CD4-positive, CD25-positive, alpha-beta regulatory T cell (primary cell): ENCODE data around the gene EIF6. TPM values are rescaled to one million over a fixed set of nuclear protein-coding genes. Genes with fewer than 3 reads are reported as not detected.
A peak's percentile ranks its signal among the peaks of the same experiment; 100 is the strongest.

ENCODE experiments used
- ATAC-seq, 2 donors: fragments of 150-1000 bp; cut with Tn5 transposase; one replicate each; pipeline ENCODE4 v1.10.0; 2021; ENCODE audit warnings: low read depth in 2 of 2, moderate number of reproducible peaks in 2 of 2, moderate library complexity in 1 of 2
- DNase-seq, 3 donors: peaks; one replicate each; pipeline versions ENCODE4 v3.0.0 to v3.0.0-alpha.2; 2012 to 2022; ENCODE audit warnings: mixed read lengths in 1 of 3
- H3K27ac ChIP-seq: one replicate; pipeline ENCODE4 v1.7.0; 2013; ENCODE audit warnings: mild to moderate bottlenecking, low read length; ENCODE audit not compliant: insufficient read depth, poor library complexity, severe bottlenecking
- H3K27me3 ChIP-seq: one replicate; pipeline ENCODE4 v1.7.0; 2013; ENCODE audit warnings: low read length; ENCODE audit not compliant: control insufficient read depth, insufficient read depth
- H3K36me3 ChIP-seq: one replicate; pipeline ENCODE4 v1.7.0; 2013; ENCODE audit warnings: mild to moderate bottlenecking, low read length, moderate library complexity; ENCODE audit not compliant: control insufficient read depth, insufficient read depth
- H3K4me1 ChIP-seq: 2 replicates; pipeline ENCODE4 v1.7.0; 2013; ENCODE audit warnings: mild to moderate bottlenecking, low read length; ENCODE audit not compliant: insufficient read depth, control insufficient read depth, poor library complexity, severe bottlenecking
- H3K4me3 ChIP-seq: one replicate; pipeline ENCODE4 v1.7.0; 2013; ENCODE audit warnings: low read depth, mild to moderate bottlenecking, low read length, moderate library complexity
- H3K9me3 ChIP-seq, 2 experiments: 1 replicate in 1 of 2; 2 replicates in 1 of 2; pipeline ENCODE4 v1.7.0; 2013; ENCODE audit warnings: low read length in 2 of 2, mild to moderate bottlenecking in 1 of 2, moderate library complexity in 1 of 2; ENCODE audit not compliant: control insufficient read depth in 2 of 2
- H3K27ac Mint-ChIP-seq, 3 donors: one replicate each; pipeline ENCODE4 v1.8.0; 2020 to 2022; ENCODE audit warnings: mild to moderate bottlenecking in 3 of 3, mixed read lengths in 3 of 3, moderate library complexity in 2 of 3
- H3K27me3 Mint-ChIP-seq: one replicate; pipeline ENCODE4 v1.8.0; 2022; ENCODE audit warnings: mild to moderate bottlenecking, mixed read lengths
- H3K36me3 Mint-ChIP-seq: one replicate; pipeline ENCODE4 v1.8.0; 2020; ENCODE audit warnings: mixed read lengths
- H3K4me1 Mint-ChIP-seq, 4 donors: one replicate each; pipeline ENCODE4 v1.8.0; 2020 to 2022; ENCODE audit warnings: mixed read lengths in 4 of 4, mild to moderate bottlenecking in 1 of 4
- H3K4me3 Mint-ChIP-seq, 4 donors: one replicate each; pipeline ENCODE4 v1.8.0; 2020 to 2022; ENCODE audit warnings: mild to moderate bottlenecking in 4 of 4, mixed read lengths in 4 of 4, moderate library complexity in 3 of 4
- H3K9me3 Mint-ChIP-seq, 7 donors: one replicate each; pipeline ENCODE4 v1.8.0; 2020 to 2022; ENCODE audit warnings: mixed read lengths in 7 of 7, mild to moderate bottlenecking in 3 of 7, moderate library complexity in 2 of 7
- polyA plus RNA-seq, 4 donors: library from polyadenylated mRNA; unstranded; fragments of 300-500 nt; fragmentation: Illumina TruSeq; gene quantifications; one replicate each; pipeline ENCODE4 v1.2.3, GENCODE V29; 2021
- total RNA-seq: library from RNA; stranded (reverse); gene quantifications from one replicate; pipeline ENCODE4 v1.2.3, GENCODE V29; 2022

The EIF6 gene
- total and polyA plus RNA-seq, 5 donors from 2014 or later = 52.2 to 203 (median 180) TPM

GRCh38 chr20:35326740-35327073 is 42.1 kb upstream of the EIF6 start:
- H3K4me1 ChIP-seq = no peaks in the 10 kb centered on the region
- ATAC-seq (no peak), DNase-seq (no peak)
- H3K27me3 ChIP-seq = no peaks in the 10 kb centered on the region
- no peak overlapping the region for H3K4me3 ChIP-seq
- H3K27me3 Mint-ChIP-seq = no peaks in the 10 kb centered on the region
- H3K4me1 Mint-ChIP-seq = peaks cover 0 to 4% (median 1%) of the 10 kb centered on the region in 4 donors
- no peaks in the 10 kb centered on the region for H3K9me3 Mint-ChIP-seq
- no peak overlapping the region for H3K27ac Mint-ChIP-seq
- peaks cover 12% of the 10 kb centered on the region for H3K36me3 Mint-ChIP-seq
- no peaks in the 10 kb centered on the region for H3K9me3 ChIP-seq
- no peak overlapping the region for H3K27ac ChIP-seq
- H3K36me3 ChIP-seq = no peaks in the 10 kb centered on the region
- no peak overlapping the region for H3K4me3 Mint-ChIP-seq

GRCh38 chr20:35326021-35326739 is 41.6 kb upstream of the EIF6 start:
- ATAC-seq = no peak

GRCh38 chr20:35325401-35325800 is 40.8 kb upstream of the EIF6 start:
- Histone ChIP-seq H3K27me3 (no peaks in the 10 kb centered on the region), H3K9me3 (no peaks in the 10 kb centered on the region), H3K36me3 (peaks cover 1% of the 10 kb centered on the region), H3K4me1 (no peaks in the 10 kb centered on the region), H3K4me3 (no peak overlapping the region), H3K27ac (no peak overlapping the region)
- H3K9me3 Mint-ChIP-seq = no peaks in the 10 kb centered on the region
- no peaks in the 10 kb centered on the region for H3K27me3 Mint-ChIP-seq
- no peak overlapping the region for H3K4me3 Mint-ChIP-seq
- no peak overlapping the region for H3K27ac Mint-ChIP-seq
- peaks cover 0 to 4% (median 1%) of the 10 kb centered on the region in 4 donors for H3K4me1 Mint-ChIP-seq
- ATAC-seq = no peak
- H3K36me3 Mint-ChIP-seq = peaks cover 12% of the 10 kb centered on the region
- DNase-seq = no peak

More at GRCh38 chr20:35326021-35326739, 41.6 kb upstream of the EIF6 start:
- peaks cover 0 to 4% (median 1%) of the 10 kb centered on the region in 4 donors for H3K4me1 Mint-ChIP-seq
- H3K27me3 Mint-ChIP-seq = no peaks in the 10 kb centered on the region
- H3K27ac ChIP-seq = no peak overlapping the region
- DNase-seq = no peak
- no peak overlapping the region for H3K27ac Mint-ChIP-seq
- peaks cover 12% of the 10 kb centered on the region for H3K36me3 Mint-ChIP-seq
- no peak overlapping the region for H3K4me3 ChIP-seq
- H3K36me3 ChIP-seq = no peaks in the 10 kb centered on the region
- no peaks in the 10 kb centered on the region for H3K9me3 ChIP-seq
- no peak overlapping the region for H3K4me3 Mint-ChIP-seq
- no peaks in the 10 kb centered on the region for H3K9me3 Mint-ChIP-seq
- H3K27me3 ChIP-seq = no peaks in the 10 kb centered on the region
- no peaks in the 10 kb centered on the region for H3K4me1 ChIP-seq

- Mint-ChIP-seq H3K9me3 (no peaks in the 10 kb centered on the region), H3K36me3 (peaks cover 4% of the 10 kb centered on the region), H3K27ac (no peak overlapping the region), H3K4me1 (peaks cover 0 to 6% (median 3%) of the 10 kb centered on the region in 4 donors), H3K27me3 (no peaks in the 10 kb centered on the region), H3K4me3 (no peak overlapping the region)
- H3K27ac ChIP-seq = no peak overlapping the region
- no peak for ATAC-seq
- peaks cover 6% of the 10 kb centered on the region for H3K36me3 ChIP-seq
- H3K9me3 ChIP-seq = no peaks in the 10 kb centered on the region
- DNase-seq = no peak
- H3K4me3 ChIP-seq = no peak overlapping the region
- no peaks in the 10 kb centered on the region for H3K4me1 ChIP-seq
- H3K27me3 ChIP-seq = no peaks in the 10 kb centered on the region
These were observed 36.0 kb upstream of the EIF6 start for GRCh38 chr20:35320396-35321126.

GRCh38 chr20:35319871-35320197 is 35.3 kb upstream of the EIF6 start:
- Mint-ChIP-seq H3K9me3 (no peaks in the 10 kb centered on the region), H3K27me3 (no peaks in the 10 kb centered on the region), H3K27ac (no peak overlapping the region), H3K36me3 (peaks cover under 1% of the 10 kb centered on the region), H3K4me1 (peaks cover 0 to 11% (median 6%) of the 10 kb centered on the region in 4 donors), H3K4me3 (no peak overlapping the region)
- no peaks in the 10 kb centered on the region for H3K27me3 ChIP-seq
- H3K4me1 ChIP-seq = no peaks in the 10 kb centered on the region
- H3K4me3 ChIP-seq = no peak overlapping the region
- DNase-seq (no peak), ATAC-seq (no peak)
- no peak overlapping the region for H3K27ac ChIP-seq
- peaks cover 6% of the 10 kb centered on the region for H3K36me3 ChIP-seq
- H3K9me3 ChIP-seq = no peaks in the 10 kb centered on the region

GRCh38 chr20:35319192-35319870 is 34.8 kb upstream of the EIF6 start:
- peaks cover 0 to 11% (median 8%) of the 10 kb centered on the region in 4 donors for H3K4me1 Mint-ChIP-seq
- H3K27me3 ChIP-seq = no peaks in the 10 kb centered on the region
- H3K27me3 Mint-ChIP-seq = no peaks in the 10 kb centered on the region
- no peaks in the 10 kb centered on the region for H3K9me3 ChIP-seq
- H3K36me3 ChIP-seq = peaks cover 6% of the 10 kb centered on the region
- no peaks in the 10 kb centered on the region for H3K9me3 Mint-ChIP-seq
- H3K27ac ChIP-seq = no peak overlapping the region
- peaks cover 2% of the 10 kb centered on the region for H3K36me3 Mint-ChIP-seq
- ATAC-seq = no peak
- H3K27ac Mint-ChIP-seq = no peak overlapping the region
- H3K4me3 Mint-ChIP-seq = no peak overlapping the region
- no peak overlapping the region for H3K4me3 ChIP-seq
- no peak for DNase-seq
- H3K4me1 ChIP-seq = no peaks in the 10 kb centered on the region

GRCh38 chr20:35318502-35319157 is 34.1 kb upstream of the EIF6 start:
- Mint-ChIP-seq H3K27ac (peak overlapping the region in 1 of 3 donors; percentile 22), H3K27me3 (no peaks in the 10 kb centered on the region), H3K9me3 (no peaks in the 10 kb centered on the region)

More at GRCh38 chr20:35318502-35319157, 34.1 kb upstream of the EIF6 start:
- Mint-ChIP-seq H3K4me1 (peaks cover 0 to 11% (median 8%) of the 10 kb centered on the region in 4 donors), H3K4me3 (no peak overlapping the region), H3K36me3 (peaks cover 5% of the 10 kb centered on the region)
- no peaks in the 10 kb centered on the region for H3K4me1 ChIP-seq
- H3K9me3 ChIP-seq = no peaks in the 10 kb centered on the region
- H3K4me3 ChIP-seq = no peak overlapping the region
- peak in 1 of 3 donors; percentile 21 for DNase-seq
- H3K27me3 ChIP-seq = no peaks in the 10 kb centered on the region
- peaks cover 6% of the 10 kb centered on the region for H3K36me3 ChIP-seq
- peak in 1 of 2 donors; percentile 58 for ATAC-seq
- H3K27ac ChIP-seq = no peak overlapping the region
